H1 (cell line): ENCODE measurements around the gene ECI2. TPM values are rescaled to one million over a fixed set of nuclear protein-coding genes. Genes with fewer than 3 reads are reported as not detected.
A peak's percentile ranks its signal among the peaks of the same experiment; 100 is the strongest.

Experiments
- CTCF ChIA-PET: fragments of 300-600 bp; sonication (Branson Sonifier 250); formaldehyde crosslinking; loops from one replicate; lab custom pipeline; 2021; ENCODE audit not compliant: partially characterized antibody; lab: Charles Lee
- POLR2A ChIA-PET: fragments of 300-600 bp; sonication (Branson Sonifier 250); formaldehyde crosslinking; loops from one replicate; lab custom pipeline; 2021; ENCODE audit warnings: inconsistent platforms; ENCODE audit not compliant: partially characterized antibody; lab: Charles Lee
- DNase-seq, 2 experiments: peaks; one replicate each; pipeline versions ENCODE4 v3.0.0 to v3.0.0-alpha.2; 2010 to 2022; ENCODE audit warnings: low spot score in 2 of 2, low read depth in 1 of 2, mixed read lengths in 1 of 2
- FAIRE-seq: peaks from 2 replicates; lab custom pipeline; 2011; peaks lifted over from hg19 to GRCh38; lab: Jason Lieb, UNC
- H2AFZ ChIP-seq: 2 replicates; pipeline ENCODE4 v1.8.1; 2012; ENCODE audit warnings: low read length, inconsistent platforms
- H2AK5ac ChIP-seq: 2 replicates; pipeline ENCODE4 v1.6.1; 2013; ENCODE audit warnings: low read depth, low read length
- H2BK120ac ChIP-seq: replicated peaks from 2 replicates; pipeline ENCODE3; 2013; ENCODE audit warnings: low read depth, low read length, inconsistent platforms
- H2BK12ac ChIP-seq: 2 replicates; pipeline ENCODE4 v1.6.1; 2013; ENCODE audit warnings: low read depth, low read length
- H2BK15ac ChIP-seq: 2 replicates; pipeline ENCODE4 v1.6.1; 2013; ENCODE audit warnings: low read length
- H2BK20ac ChIP-seq: 2 replicates; pipeline ENCODE4 v1.6.1; 2013; ENCODE audit warnings: low read length
- H2BK5ac ChIP-seq: 2 replicates; pipeline ENCODE4 v1.6.1; 2013; ENCODE audit warnings: low read depth, low read length
- H3K14ac ChIP-seq: 2 replicates; pipeline ENCODE4 v1.6.1; 2013; ENCODE audit warnings: inconsistent platforms; ENCODE audit not compliant: insufficient read length
- H3K18ac ChIP-seq: 2 replicates; pipeline ENCODE4 v1.6.1; 2013; ENCODE audit warnings: low read length; ENCODE audit errors: extremely low read depth
- H3K23ac ChIP-seq: 2 replicates; pipeline ENCODE4 v1.6.1; 2013; ENCODE audit warnings: inconsistent platforms; ENCODE audit not compliant: insufficient read length
- H3K23me2 ChIP-seq: 2 replicates; pipeline ENCODE4 v1.6.1; 2013; ENCODE audit warnings: low read depth, low read length
- H3K27ac ChIP-seq: 2 replicates; pipeline ENCODE4 v1.6.1; 2011; ENCODE audit warnings: low read depth, low read length, inconsistent platforms
- H3K27me3 ChIP-seq, 4 experiments: replicated peaks in 1 of 4; 1 replicate in 1 of 4; 2 replicates in 3 of 4; pipeline versions ENCODE4 v1.6.1 to v1.8.1; 2011 to 2013; ENCODE audit warnings: low read length in 3 of 4, mild to moderate bottlenecking in 3 of 4, inconsistent platforms in 2 of 4, mixed read lengths in 2 of 4, moderate library complexity in 1 of 4; ENCODE audit not compliant: control insufficient read depth in 3 of 4, insufficient read depth in 3 of 4; ENCODE audit errors: extremely low read depth in 1 of 4
- H3K36me3 ChIP-seq, 4 experiments: 2 replicates each; pipeline versions ENCODE4 v1.6.1 to v1.8.1; 2011 to 2013; ENCODE audit warnings: mild to moderate bottlenecking in 4 of 4, low read length in 3 of 4, moderate library complexity in 2 of 4, control low read depth in 1 of 4, inconsistent platforms in 1 of 4; ENCODE audit not compliant: insufficient read depth in 4 of 4, control insufficient read depth in 2 of 4
- H3K4ac ChIP-seq: replicated peaks from 2 replicates; pipeline ENCODE3; 2013; ENCODE audit warnings: low read length, low read depth, mixed read lengths, inconsistent platforms; ENCODE audit not compliant: insufficient read length
- H3K4me1 ChIP-seq, 4 experiments: replicated peaks in 1 of 4; 1 replicate in 1 of 4; 2 replicates in 3 of 4; pipeline versions ENCODE4 v1.6.1 to v1.8.1; 2011 to 2013; ENCODE audit warnings: low read length in 3 of 4, inconsistent platforms in 2 of 4, mixed read lengths in 1 of 4; ENCODE audit not compliant: insufficient read depth in 4 of 4, control insufficient read depth in 3 of 4
- H3K4me2 ChIP-seq, 2 experiments: 2 replicates each; pipeline versions ENCODE4 v1.6.1 to v1.8.1; 2011 to 2013; ENCODE audit warnings: low read depth in 2 of 2, low read length in 2 of 2, control low read depth in 1 of 2, inconsistent platforms in 1 of 2, mild to moderate bottlenecking in 1 of 2; ENCODE audit not compliant: insufficient read depth in 1 of 2
- H3K4me3 ChIP-seq, 4 experiments: fragments of 200-600, 300-600 bp in 1 of 4; sonication (generic), shearing (Covaris generic), sonication (Bioruptor Twin) in 1 of 4; 2 replicates each; pipeline versions ENCODE4 v1.5.1 to v1.8.1; 2011 to 2016; ENCODE audit warnings: low read length in 4 of 4, low read depth in 3 of 4, control low read depth in 2 of 4, inconsistent platforms in 2 of 4, mild to moderate bottlenecking in 2 of 4, mixed read lengths in 1 of 4, moderate library complexity in 1 of 4; ENCODE audit not compliant: insufficient read depth in 2 of 4; ENCODE audit errors: extremely low read depth in 1 of 4
- H3K56ac ChIP-seq: replicated peaks from 2 replicates; pipeline ENCODE3; 2013; ENCODE audit warnings: low read depth, mild to moderate bottlenecking, mixed read lengths, low read length, inconsistent platforms; ENCODE audit not compliant: insufficient read length
- H3K79me1 ChIP-seq: 2 replicates; pipeline ENCODE4 v1.6.1; 2013; ENCODE audit warnings: low read depth, low read length, control low read depth
- H3K79me2 ChIP-seq, 2 experiments: 2 replicates each; pipeline versions ENCODE4 v1.6.1 to v1.8.1; 2012 to 2013; ENCODE audit warnings: low read length in 2 of 2, mild to moderate bottlenecking in 2 of 2, inconsistent platforms in 1 of 2; ENCODE audit not compliant: insufficient read depth in 2 of 2, control insufficient read depth in 1 of 2
- H3K9ac ChIP-seq, 4 experiments: replicated peaks in 1 of 4; 1 replicate in 1 of 4; 2 replicates in 3 of 4; pipeline versions ENCODE4 v1.6.1 to v1.8.1; 2011 to 2013; ENCODE audit warnings: low read depth in 3 of 4, low read length in 3 of 4, control low read depth in 2 of 4, mild to moderate bottlenecking in 2 of 4, moderate library complexity in 2 of 4, inconsistent platforms in 1 of 4; ENCODE audit errors: extremely low read depth in 1 of 4
- H3K9me3 ChIP-seq, 2 experiments: 2 replicates each; pipeline versions ENCODE4 v1.6.1 to v1.8.1; 2012 to 2013; ENCODE audit warnings: mild to moderate bottlenecking in 2 of 2, moderate library complexity in 2 of 2, control low read depth in 1 of 2, inconsistent platforms in 1 of 2, low read depth in 1 of 2, low read length in 1 of 2, mixed read lengths in 1 of 2; ENCODE audit not compliant: insufficient read depth in 2 of 2
- H4K20me1 ChIP-seq, 2 experiments: replicated peaks in 1 of 2; 2 replicates each; pipeline versions ENCODE3 to v1.8.1; 2011 to 2013; ENCODE audit warnings: inconsistent platforms in 2 of 2, low read length in 2 of 2, mild to moderate bottlenecking in 1 of 2; ENCODE audit not compliant: insufficient read depth in 2 of 2, control insufficient read depth in 1 of 2
- H4K5ac ChIP-seq: 2 replicates; pipeline ENCODE4 v1.6.1; 2013; ENCODE audit warnings: low read length, low read depth, mixed read lengths, inconsistent platforms; ENCODE audit not compliant: insufficient read length
- H4K8ac ChIP-seq: 2 replicates; pipeline ENCODE4 v1.8.0; 2013; ENCODE audit warnings: mild to moderate bottlenecking, moderate library complexity, low read length, inconsistent platforms; ENCODE audit not compliant: insufficient read depth; ENCODE audit errors: extremely low read depth
- H4K91ac ChIP-seq: replicated peaks from 2 replicates; pipeline ENCODE3; 2013; ENCODE audit warnings: low read length, mixed read lengths, inconsistent platforms; ENCODE audit not compliant: insufficient read length
- CEBPB ChIP-seq: IDR thresholded peaks from 2 replicates; pipeline ENCODE4 v1.6.1; 2012; ENCODE audit warnings: low read depth, low read length
- GABPA ChIP-seq: IDR thresholded peaks from 2 replicates; pipeline ENCODE4 v1.6.1; 2011; ENCODE audit warnings: mild to moderate bottlenecking, low read length, moderate library complexity, borderline replicate concordance; ENCODE audit not compliant: insufficient read depth
- KDM4A ChIP-seq: IDR thresholded peaks from one replicate; pipeline ENCODE4 v1.7.1; 2012; ENCODE audit warnings: low read depth, mild to moderate bottlenecking, moderate library complexity, low read length, inconsistent platforms; ENCODE audit not compliant: severe bottlenecking
- POLR2A ChIP-seq, 2 experiments: IDR thresholded peaks; 1 replicate in 1 of 2; 2 replicates in 1 of 2; pipeline ENCODE4 v1.6.1; 2011; ENCODE audit warnings: low read depth in 2 of 2, low read length in 2 of 2, mild to moderate bottlenecking in 2 of 2; ENCODE audit errors: control extremely low read depth in 1 of 2
- RAD21 ChIP-seq, 2 experiments: IDR thresholded peaks in 1 of 2; conservative IDR thresholded peaks in 1 of 2; 2 replicates each; pipeline ENCODE4 v1.6.1; 2011; ENCODE audit warnings: low read depth in 2 of 2, low read length in 2 of 2, improper control_type of control experiment in 1 of 2, inconsistent platforms in 1 of 2, mild to moderate bottlenecking in 1 of 2, moderate library complexity in 1 of 2
- RXRA ChIP-seq: IDR thresholded peaks from 2 replicates; pipeline ENCODE4 v1.6.1; 2011; ENCODE audit warnings: low read depth, mild to moderate bottlenecking, low read length, moderate library complexity; ENCODE audit not compliant: insufficient read depth
- SIN3A ChIP-seq, 2 experiments: IDR thresholded peaks in 1 of 2; conservative IDR thresholded peaks in 1 of 2; 2 replicates each; pipeline ENCODE4 v1.6.1; 2011 to 2012; ENCODE audit warnings: low read length in 2 of 2, improper control_type of control experiment in 1 of 2, low read depth in 1 of 2, mild to moderate bottlenecking in 1 of 2
- TAF1 ChIP-seq: IDR thresholded peaks from 2 replicates; pipeline ENCODE4 v1.6.1; 2011; ENCODE audit warnings: mild to moderate bottlenecking, low read depth, low read length
- TCF12 ChIP-seq: IDR thresholded peaks from 2 replicates; pipeline ENCODE4 v1.6.1; 2011; ENCODE audit warnings: low read depth, mild to moderate bottlenecking, low read length
- TEAD4 ChIP-seq: IDR thresholded peaks from 2 replicates; pipeline ENCODE4 v1.6.1; 2012; ENCODE audit warnings: low read depth, low read length, inconsistent platforms, mixed read lengths
- WGBS, 2 experiments: shearing (Covaris generic) in 1 of 2; methylation state at CpG; one replicate each; pipeline versions ENCODE4 v1.1.6 to v1.1.7; 2013 to 2015; ENCODE audit warnings: low lambda C conversion rate in 2 of 2, mixed read lengths in 2 of 2, inconsistent platforms in 1 of 2, low coverage in 1 of 2, missing lambda C conversion rate in 1 of 2; ENCODE audit not compliant: insufficient replicate concordance in 2 of 2, insufficient coverage in 1 of 2, insufficient read length in 1 of 2; ENCODE audit errors: extremely low coverage in 1 of 2, missing lambda C conversion rate in 1 of 2; 5-methylcytosine and 5-hydroxymethylcytosine counted together
- polyA plus RNA-seq, 7 experiments: library from polyadenylated mRNA; depleted of rRNA in 3 of 7; stranded (reverse) in 5 of 7; unstranded in 2 of 7; fragments of >200 nt in 5 of 7; fragments of 200-250 nt in 2 of 7; gene quantifications; 1 replicate in 5 of 7; 2 replicates in 1 of 7; 4 replicates in 1 of 7; pipeline versions ENCODE4 v1.2.1 to v1.2.3, GENCODE V29; 2011 to 2013; ENCODE audit warnings: missing spikeins in 2 of 7, mixed read lengths in 2 of 7
- total RNA-seq: library from RNA; stranded (reverse); fragmentation: NEBNext Ultra II Directional; extraction: Animal tissue kit (Norgen Biotek cat#: 25700); gene quantifications from 2 replicates; pipeline ENCODE4 v1.2.1, GENCODE V29; 2021
- TF ChIP-seq, protein P1 (sequence below): IDR thresholded peaks from 2 replicates; pipeline ENCODE4 v1.6.1; 2012; ENCODE audit warnings: inconsistent platforms
- TF ChIP-seq, protein P2 (sequence below): IDR thresholded peaks from 2 replicates; pipeline ENCODE4 v1.6.1; 2011; ENCODE audit warnings: low read length, improper control_type of control experiment

ECI2 gene
- total and polyA plus RNA-seq, 2 of the 8 experiments (the other 6 are each of a cell fraction or from before 2014, with no cell fraction given): 40.4 to 70.8 TPM

DNA sequence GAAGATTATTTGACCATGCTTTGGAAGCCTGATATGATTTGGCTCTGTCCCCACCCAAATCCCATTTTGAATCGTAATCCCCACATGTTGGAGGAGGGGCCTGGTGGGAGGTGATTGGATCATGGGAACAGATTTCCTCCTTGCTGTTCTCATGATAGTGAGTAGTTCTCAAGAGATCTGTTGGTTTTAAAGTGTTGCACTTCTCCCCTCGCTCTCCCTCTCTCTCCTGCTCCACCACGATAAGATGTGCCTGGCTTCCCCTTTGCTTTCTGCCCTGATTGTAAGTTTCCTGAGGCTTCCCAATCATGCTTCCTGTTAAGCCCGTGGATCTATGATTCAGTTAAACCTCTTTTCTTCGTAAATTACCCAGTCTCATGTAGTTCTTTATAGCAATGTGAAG, 34.7 kb downstream of the ECI2 start:
- Histone ChIP-seq H2AFZ (0 out of 2 replicates have a peak overlapping the region, but pooled peaks have one; percentile 57), H4K5ac (no peak overlapping the region), H3K14ac (no peak overlapping the region), H3K27me3 (no peaks in the 10 kb centered on the region), H3K79me2 (no peaks in the 10 kb centered on the region), H3K79me1 (no peaks in the 10 kb centered on the region), H3K23me2 (no peaks in the 10 kb centered on the region; the same call in 1 of the 2 replicates), H3K27ac (no peak overlapping the region), H3K4me1 (no peaks in the 10 kb centered on the region), H2AK5ac (no peak overlapping the region), H4K8ac (no peak overlapping the region), H4K91ac (no peak overlapping the region), H3K4me2 (no peak overlapping the region), H3K4ac (no peak overlapping the region), H2BK12ac (no peak overlapping the region), H3K18ac (no peak overlapping the region), H2BK120ac (no peak overlapping the region), H2BK5ac (no peak overlapping the region), H3K23ac (no peak overlapping the region), H3K9ac (no peak overlapping the region), H3K4me3 (no peak overlapping the region), H2BK20ac (no peak overlapping the region), H3K9me3 (no peaks in the 10 kb centered on the region), H2BK15ac (no peak overlapping the region), H3K36me3 (no peaks in the 10 kb centered on the region; a peak in 2 of 8 replicates), H3K56ac (no peak overlapping the region), H4K20me1 (no peaks in the 10 kb centered on the region)
- DNase-seq (no peak), FAIRE-seq (no peak)
- CTCF ChIA-PET: no interaction called here
- 87% methylated on average over 5 of the region's 5 CpGs; no CpG with 5 or more reads in 1 of the 2 experiments for WGBS, 2 experiments
- POLR2A ChIA-PET: interaction anchor here (0.5 kb wide), 1 partner anchor 254 kb away, joined by 3 read pairs; no protein-coding TSS in a partner anchor
- TF ChIP-seq CEBPB: no peak
- TF ChIP-seq RAD21 (IDR thresholded peaks at IDR 0.05 in 1 of 2, conservative IDR thresholded peaks at IDR 0.05 in 1 of 2; ENCODE audit: low read depth in 2 of 2, low read length in 2 of 2): no peak
- no peak for TF ChIP-seq SIN3A (conservative IDR thresholded peaks at IDR 0.05 in 1 of 2, IDR thresholded peaks at IDR 0.05 in 1 of 2; ENCODE audit: low read depth in 1 of 2, low read length in 2 of 2)
- TF ChIP-seq POLR2A (IDR thresholded peaks at IDR 0.05; ENCODE audit: control extremely low read depth in 1 of 2, low read depth in 2 of 2, low read length in 2 of 2): no peak
- TF ChIP-seq TEAD4: no peak
- no peak for TF ChIP-seq RXRA
- TF ChIP-seq, protein P1, sequence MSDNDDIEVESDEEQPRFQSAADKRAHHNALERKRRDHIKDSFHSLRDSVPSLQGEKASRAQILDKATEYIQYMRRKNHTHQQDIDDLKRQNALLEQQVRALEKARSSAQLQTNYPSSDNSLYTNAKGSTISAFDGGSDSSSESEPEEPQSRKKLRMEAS: no peak
- TF ChIP-seq TAF1: no peak
- TF ChIP-seq GABPA: no peak
- TF ChIP-seq, protein P2, sequence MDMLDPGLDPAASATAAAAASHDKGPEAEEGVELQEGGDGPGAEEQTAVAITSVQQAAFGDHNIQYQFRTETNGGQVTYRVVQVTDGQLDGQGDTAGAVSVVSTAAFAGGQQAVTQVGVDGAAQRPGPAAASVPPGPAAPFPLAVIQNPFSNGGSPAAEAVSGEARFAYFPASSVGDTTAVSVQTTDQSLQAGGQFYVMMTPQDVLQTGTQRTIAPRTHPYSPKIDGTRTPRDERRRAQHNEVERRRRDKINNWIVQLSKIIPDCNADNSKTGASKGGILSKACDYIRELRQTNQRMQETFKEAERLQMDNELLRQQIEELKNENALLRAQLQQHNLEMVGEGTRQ: no peak
- TF ChIP-seq TCF12: no peak
- no peak for TF ChIP-seq KDM4A
